ENCODE results near the gene ADAMTSL5.
"Not testable (repeated sequence)": the region's sequence is repeated elsewhere in the genome, so short reads cannot be mapped to it uniquely, and the experiment has no call there.

Gene ADAMTSL5

DNA sequence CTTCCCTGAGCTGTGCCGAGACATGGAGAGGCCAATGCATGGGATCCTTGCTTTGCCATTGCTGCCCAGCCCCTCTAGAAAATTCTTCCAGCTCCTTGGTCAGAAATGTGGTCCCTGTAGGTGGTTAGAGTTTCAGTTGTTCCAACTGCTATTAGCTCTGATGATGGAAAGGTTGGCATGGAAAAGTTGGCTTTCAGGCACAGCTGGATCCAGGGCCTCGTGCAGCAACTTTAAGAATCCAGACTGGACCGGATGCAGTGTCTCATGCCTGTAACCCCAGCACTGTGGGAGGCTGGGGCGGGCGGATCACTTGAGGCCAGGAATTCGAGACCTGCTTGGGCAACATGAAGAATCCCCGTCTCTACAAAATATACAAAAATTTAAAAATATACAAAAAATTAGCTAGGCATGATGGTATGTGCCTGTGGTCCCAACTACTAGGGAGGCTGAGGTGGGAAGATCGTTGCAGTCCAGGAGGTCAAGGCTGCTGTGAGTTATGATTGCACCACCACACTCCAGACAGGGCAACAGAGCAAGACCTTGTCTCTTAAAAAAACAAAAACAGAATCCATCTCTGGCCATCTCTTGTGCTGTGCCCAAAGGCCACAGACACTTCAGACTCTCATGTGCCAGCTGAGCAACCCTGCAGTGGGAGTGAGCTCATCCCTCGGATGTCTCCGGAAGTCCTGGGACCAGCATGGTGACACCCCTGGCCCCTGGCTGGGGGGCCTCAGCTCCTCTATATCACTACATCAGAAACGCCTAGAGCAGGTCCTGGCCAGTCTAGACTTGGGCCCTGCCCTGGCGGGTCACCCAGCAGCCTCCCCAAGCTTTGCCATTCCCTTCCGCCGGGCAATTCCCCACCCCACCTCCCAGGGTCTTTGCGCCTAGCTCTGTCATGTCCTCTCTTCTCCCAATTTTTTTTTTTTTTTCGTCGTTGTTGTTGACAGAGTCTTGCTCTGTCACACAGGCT, 38.5 kb upstream of the ADAMTSL5 start:
- TF ChIP-seq POLR2A (IDR thresholded peaks at IDR 0.05; ENCODE audit: low read depth, low read length) (no peak), POLR2AphosphoS5 (IDR thresholded peaks at IDR 0.05; ENCODE audit: low read depth, low read length) (no peak), TAF1 (IDR thresholded peaks at IDR 0.05; ENCODE audit: borderline replicate concordance, low read depth, low read length) (no peak)
- FAIRE-seq (no peak), DNase-seq (ENCODE audit: insufficient read length) (no peak)

DNA sequence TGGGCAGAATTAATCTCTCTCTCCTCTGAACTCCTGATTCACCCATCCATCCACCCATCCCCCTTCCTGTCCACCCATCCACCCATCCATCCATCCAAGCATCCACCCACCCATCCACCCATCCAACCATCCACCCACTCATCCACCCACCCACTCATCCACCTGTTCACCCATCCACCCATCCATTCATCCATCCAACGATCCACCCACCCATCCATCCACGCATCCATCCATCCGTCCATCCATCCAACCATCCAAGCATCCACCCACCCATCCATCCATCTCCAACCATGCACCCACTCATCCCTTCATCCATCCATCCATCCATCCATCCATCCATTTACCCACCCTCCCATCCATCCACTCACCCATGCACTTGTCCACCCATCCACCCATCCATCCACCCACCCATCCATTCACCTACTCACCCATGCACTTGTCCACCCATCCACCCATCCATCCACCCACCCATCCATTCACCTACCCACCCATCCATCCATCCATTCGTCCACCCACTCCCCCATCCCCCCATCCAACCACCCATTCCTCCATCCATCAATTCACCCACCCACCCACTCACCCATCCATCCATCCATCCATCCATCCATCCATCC, 36.6 kb upstream of the ADAMTSL5 start:
- FAIRE-seq, result no peak
- DNase-seq (ENCODE audit: insufficient read length), result no peak
- TF ChIP-seq TAF1 (IDR thresholded peaks at IDR 0.05; ENCODE audit: borderline replicate concordance, low read depth, low read length) (no peak), POLR2AphosphoS5 (IDR thresholded peaks at IDR 0.05; ENCODE audit: low read depth, low read length) (no peak), POLR2A (IDR thresholded peaks at IDR 0.05; ENCODE audit: low read depth, low read length) (no peak)

- FAIRE-seq (no peak), DNase-seq (ENCODE audit: insufficient read length) (no peak)
- TF ChIP-seq POLR2A (IDR thresholded peaks at IDR 0.05; ENCODE audit: low read depth, low read length) (no peak), TAF1 (IDR thresholded peaks at IDR 0.05; ENCODE audit: borderline replicate concordance, low read depth, low read length) (no peak), POLR2AphosphoS5 (IDR thresholded peaks at IDR 0.05; ENCODE audit: low read depth, low read length) (no peak)
Measured at GRCh38 chr19:1540365-1540925, 27.6 kb upstream of the ADAMTSL5 start.

- not testable (repeated sequence) for DNase-seq (ENCODE audit: insufficient read length); FAIRE-seq
Measured at GRCh38 chr19:1539749-1540148, 26.9 kb upstream of the ADAMTSL5 start.

GRCh38 chr19:1538978-1539377, 26.2 kb upstream of the ADAMTSL5 start:
- FAIRE-seq, result no peak
- DNase-seq (ENCODE audit: insufficient read length), result no peak
- TF ChIP-seq POLR2A (IDR thresholded peaks at IDR 0.05; ENCODE audit: low read depth, low read length), result no peak
- TF ChIP-seq POLR2AphosphoS5 (IDR thresholded peaks at IDR 0.05; ENCODE audit: low read depth, low read length), result no peak
- TF ChIP-seq TAF1 (IDR thresholded peaks at IDR 0.05; ENCODE audit: borderline replicate concordance, low read depth, low read length), result no peak

- DNase-seq (ENCODE audit: insufficient read length), result not testable (repeated sequence)
Measured at GRCh38 chr19:1535699-1536098, 22.9 kb upstream of the ADAMTSL5 start.

GRCh38 chr19:1534972-1535371, 22.2 kb upstream of the ADAMTSL5 start:
- DNase-seq (ENCODE audit: insufficient read length) (no peak), FAIRE-seq (no peak)
- TF ChIP-seq TAF1 (IDR thresholded peaks at IDR 0.05; ENCODE audit: borderline replicate concordance, low read depth, low read length) (no peak), POLR2A (IDR thresholded peaks at IDR 0.05; ENCODE audit: low read depth, low read length) (no peak), POLR2AphosphoS5 (IDR thresholded peaks at IDR 0.05; ENCODE audit: low read depth, low read length) (no peak)

More at GRCh38 chr19:1535699-1536098, 22.9 kb upstream of the ADAMTSL5 start:
- not testable (repeated sequence) for FAIRE-seq

DNA sequence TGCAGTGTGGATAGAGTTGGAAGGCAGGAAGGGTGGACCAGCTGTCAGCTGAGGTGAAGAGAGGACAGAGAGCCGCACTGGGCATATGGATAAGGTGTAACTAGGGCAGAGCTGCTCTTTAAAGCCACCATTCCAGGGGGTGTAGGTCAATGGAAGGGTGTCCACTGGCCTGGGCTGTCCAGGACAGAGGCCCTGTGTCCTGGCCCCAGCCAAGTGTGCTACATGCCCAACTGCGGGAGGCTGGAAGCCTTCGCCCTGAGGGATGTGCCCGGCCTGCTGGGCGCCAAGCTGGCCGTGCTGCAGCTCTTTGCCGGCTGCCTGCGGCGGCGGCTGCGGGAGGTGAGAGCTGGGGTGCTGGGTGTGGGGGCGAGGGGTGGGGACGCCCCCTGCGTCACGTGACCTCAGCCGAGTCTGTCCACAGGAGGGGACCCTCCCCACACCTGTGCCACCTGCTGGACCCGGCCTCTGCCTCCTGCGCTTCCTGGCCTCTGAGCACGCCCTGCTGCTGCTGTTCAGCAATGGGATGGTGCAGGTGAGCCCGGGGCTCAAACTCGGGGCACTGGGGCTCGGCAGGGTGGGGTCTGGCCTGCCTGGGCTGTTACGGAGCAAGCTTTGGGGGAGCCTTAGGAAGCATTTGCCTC, 20.8 kb upstream of the ADAMTSL5 start:
- TF ChIP-seq TAF1 (IDR thresholded peaks at IDR 0.05; ENCODE audit: borderline replicate concordance, low read depth, low read length) (no peak), POLR2AphosphoS5 (IDR thresholded peaks at IDR 0.05; ENCODE audit: low read depth, low read length) (no peak), POLR2A (IDR thresholded peaks at IDR 0.05; ENCODE audit: low read depth, low read length) (no peak)

GRCh38 chr19:1532003-1532402, 19.2 kb upstream of the ADAMTSL5 start:
- no peak for DNase-seq (ENCODE audit: insufficient read length)
- TF ChIP-seq POLR2AphosphoS5 (IDR thresholded peaks at IDR 0.05; ENCODE audit: low read depth, low read length), result no peak
- no peak for TF ChIP-seq POLR2A (IDR thresholded peaks at IDR 0.05; ENCODE audit: low read depth, low read length)
- no peak for TF ChIP-seq TAF1 (IDR thresholded peaks at IDR 0.05; ENCODE audit: borderline replicate concordance, low read depth, low read length)
- no peak for FAIRE-seq

More for the DNA sequence above, 20.8 kb upstream of the ADAMTSL5 start:
- DNase-seq (ENCODE audit: insufficient read length) (no peak), FAIRE-seq (no peak)

DNA sequence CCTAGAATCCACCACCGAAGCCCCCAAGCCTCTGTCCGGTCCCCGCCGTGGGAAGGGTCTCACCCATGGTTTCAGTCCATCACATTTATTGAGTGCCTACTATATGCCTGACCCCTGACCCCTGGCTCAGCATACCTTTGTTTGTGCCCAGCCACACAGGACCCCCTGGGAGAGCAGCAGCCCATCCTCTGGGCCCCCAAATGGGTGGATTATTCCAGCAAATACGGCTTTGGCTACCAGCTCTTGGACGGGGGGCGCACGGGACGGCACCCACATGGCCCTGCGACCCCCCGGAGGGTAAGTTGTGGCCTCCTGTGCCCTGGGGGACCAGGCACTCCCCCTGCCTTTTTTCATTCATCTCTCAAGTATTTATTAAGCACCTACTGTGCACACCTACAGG, 18.8 kb upstream of the ADAMTSL5 start:
- no peak for DNase-seq (ENCODE audit: insufficient read length)
- no peak for FAIRE-seq
- no peak for TF ChIP-seq POLR2A (IDR thresholded peaks at IDR 0.05; ENCODE audit: low read depth, low read length)
- TF ChIP-seq POLR2AphosphoS5 (IDR thresholded peaks at IDR 0.05; ENCODE audit: low read depth, low read length), result no peak
- no peak for TF ChIP-seq TAF1 (IDR thresholded peaks at IDR 0.05; ENCODE audit: borderline replicate concordance, low read depth, low read length)

- not testable (repeated sequence) for DNase-seq (ENCODE audit: insufficient read length); FAIRE-seq
Measured at GRCh38 chr19:1530856-1531255, 18.0 kb upstream of the ADAMTSL5 start.

DNA sequence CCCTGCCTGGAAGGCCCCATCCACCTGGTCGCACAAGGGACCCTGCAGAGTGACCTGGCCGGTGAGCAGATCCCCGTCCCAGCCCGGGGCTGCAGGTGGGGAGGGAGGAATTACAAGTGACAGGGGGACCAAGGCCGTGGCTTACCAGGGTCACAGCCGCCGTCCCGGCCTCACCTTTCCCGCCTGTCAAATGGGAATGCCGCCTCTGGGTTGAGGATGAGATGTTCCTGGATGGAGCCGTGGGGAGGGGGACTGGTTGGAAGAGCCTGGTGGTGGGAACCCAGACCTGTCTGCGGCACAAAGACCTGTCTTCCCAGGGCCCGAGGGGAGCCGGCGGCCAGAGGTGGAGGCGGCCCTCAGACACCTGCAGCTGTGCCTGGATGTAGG, 16.6 kb upstream of the ADAMTSL5 start:
- FAIRE-seq, result no peak
- no peak for DNase-seq (ENCODE audit: insufficient read length)
- no peak for TF ChIP-seq POLR2AphosphoS5 (IDR thresholded peaks at IDR 0.05; ENCODE audit: low read depth, low read length)
- no peak for TF ChIP-seq POLR2A (IDR thresholded peaks at IDR 0.05; ENCODE audit: low read depth, low read length)
- no peak for TF ChIP-seq TAF1 (IDR thresholded peaks at IDR 0.05; ENCODE audit: borderline replicate concordance, low read depth, low read length)
